ENCODE data around the gene MICAL1.
"Not testable (repeated sequence)": the region's sequence is repeated elsewhere in the genome, so short reads cannot be mapped to it uniquely, and the experiment has no call there.

The MICAL1 gene

GRCh38 chr6:109477184-109477583 lies 21.6 kb upstream of the MICAL1 start:
- DNase-seq (ENCODE audit: low read depth in 2 of 3, low spot score in 2 of 3): no peak

- DNase-seq (ENCODE audit: low read depth in 2 of 3, low spot score in 2 of 3): no peak
Observed at GRCh38 chr6:109475625-109476024, 20.1 kb upstream of the MICAL1 start.

GRCh38 chr6:109474995-109475394 lies 19.4 kb upstream of the MICAL1 start:
- no peak for DNase-seq (ENCODE audit: low read depth in 2 of 3, low spot score in 2 of 3)

- no peak for DNase-seq (ENCODE audit: low read depth in 2 of 3, low spot score in 2 of 3)
Observed at GRCh38 chr6:109473120-109473519, 17.5 kb upstream of the MICAL1 start.

- no peak for DNase-seq (ENCODE audit: low read depth in 2 of 3, low spot score in 2 of 3)
Observed at GRCh38 chr6:109472132-109472995, 16.8 kb upstream of the MICAL1 start.

GRCh38 chr6:109471105-109471810 lies 15.7 kb upstream of the MICAL1 start:
- DNase-seq (ENCODE audit: low read depth in 2 of 3, low spot score in 2 of 3): no peak

GRCh38 chr6:109469591-109470189 lies 14.1 kb upstream of the MICAL1 start:
- DNase-seq (ENCODE audit: low read depth in 2 of 3, low spot score in 2 of 3): no peak

- DNase-seq (ENCODE audit: low read depth in 2 of 3, low spot score in 2 of 3): no peak
Observed at GRCh38 chr6:109467696-109468095, 12.1 kb upstream of the MICAL1 start.

GRCh38 chr6:109466212-109466923 lies 10.8 kb upstream of the MICAL1 start:
- no peak for DNase-seq (ENCODE audit: low read depth in 2 of 3, low spot score in 2 of 3)

- no peak for DNase-seq (ENCODE audit: low read depth in 2 of 3, low spot score in 2 of 3)
Observed at GRCh38 chr6:109465772-109466171, 10.2 kb upstream of the MICAL1 start.

GRCh38 chr6:109461733-109462526 lies 6.4 kb upstream of the MICAL1 start:
- no peak for DNase-seq (ENCODE audit: low read depth in 2 of 3, low spot score in 2 of 3)

- DNase-seq (ENCODE audit: low read depth in 2 of 3, low spot score in 2 of 3): not testable (repeated sequence)
Observed at GRCh38 chr6:109461205-109461604, 5.6 kb upstream of the MICAL1 start.

- DNase-seq (ENCODE audit: low read depth in 2 of 3, low spot score in 2 of 3): no peak
Observed at GRCh38 chr6:109460161-109460829, 4.7 kb upstream of the MICAL1 start.

GRCh38 chr6:109458774-109459531 lies 3.4 kb upstream of the MICAL1 start:
- peak in 1 of 3 experiments; percentile 16 for DNase-seq (ENCODE audit: low read depth in 2 of 3, low spot score in 2 of 3)

GRCh38 chr6:109457562-109457996 lies 2.0 kb upstream of the MICAL1 start:
- no peak for DNase-seq (ENCODE audit: low read depth in 2 of 3, low spot score in 2 of 3)

- DNase-seq (ENCODE audit: low read depth in 2 of 3, low spot score in 2 of 3): no peak
Observed at GRCh38 chr6:109456710-109457561, 1.4 kb upstream of the MICAL1 start.

GRCh38 chr6:109456111-109456583 lies 575 bp upstream of the MICAL1 start:
- DNase-seq (ENCODE audit: low read depth in 2 of 3, low spot score in 2 of 3): no peak
